Amygdala (tissue), 56 donors: ENCODE data around the gene PLCL2.
A peak's percentile ranks its signal among the peaks of the same experiment; 100 is the strongest.

Experiments
- DNase-seq, 56 donors: peaks; one replicate each; lab custom pipeline; 2025; lab: John Stamatoyannopoulos, UW

The PLCL2 gene

GRCh38 chr3:16864610-16865313 lies 20.0 kb upstream of the PLCL2 start:
- no peak for DNase-seq

GRCh38 chr3:16865335-16865734 lies 19.4 kb upstream of the PLCL2 start:
- DNase-seq: no peak

DNA sequence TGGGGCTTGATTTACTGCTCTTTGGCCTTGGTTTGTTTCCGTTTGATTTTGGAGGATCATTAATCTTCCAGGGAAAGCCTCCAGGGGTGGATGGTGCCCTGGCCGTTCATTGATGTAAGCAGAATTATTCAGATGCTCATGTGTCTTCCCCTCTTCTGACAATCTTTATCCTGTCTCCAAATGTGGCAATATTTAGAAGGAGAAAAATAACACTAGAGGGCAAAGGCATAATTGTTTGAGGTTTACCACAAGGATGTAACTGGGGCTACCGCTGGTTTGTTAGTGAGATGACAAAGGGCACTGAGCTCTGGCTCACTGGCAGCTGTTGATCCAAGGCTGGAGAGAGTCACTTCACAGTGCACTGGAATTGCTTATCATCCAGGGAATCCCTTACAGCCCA lies 18.2 kb upstream of the PLCL2 start:
- DNase-seq: no peak

- DNase-seq: no peak
These were observed 16.2 kb upstream of the PLCL2 start for GRCh38 chr3:16868513-16868912.

DNA sequence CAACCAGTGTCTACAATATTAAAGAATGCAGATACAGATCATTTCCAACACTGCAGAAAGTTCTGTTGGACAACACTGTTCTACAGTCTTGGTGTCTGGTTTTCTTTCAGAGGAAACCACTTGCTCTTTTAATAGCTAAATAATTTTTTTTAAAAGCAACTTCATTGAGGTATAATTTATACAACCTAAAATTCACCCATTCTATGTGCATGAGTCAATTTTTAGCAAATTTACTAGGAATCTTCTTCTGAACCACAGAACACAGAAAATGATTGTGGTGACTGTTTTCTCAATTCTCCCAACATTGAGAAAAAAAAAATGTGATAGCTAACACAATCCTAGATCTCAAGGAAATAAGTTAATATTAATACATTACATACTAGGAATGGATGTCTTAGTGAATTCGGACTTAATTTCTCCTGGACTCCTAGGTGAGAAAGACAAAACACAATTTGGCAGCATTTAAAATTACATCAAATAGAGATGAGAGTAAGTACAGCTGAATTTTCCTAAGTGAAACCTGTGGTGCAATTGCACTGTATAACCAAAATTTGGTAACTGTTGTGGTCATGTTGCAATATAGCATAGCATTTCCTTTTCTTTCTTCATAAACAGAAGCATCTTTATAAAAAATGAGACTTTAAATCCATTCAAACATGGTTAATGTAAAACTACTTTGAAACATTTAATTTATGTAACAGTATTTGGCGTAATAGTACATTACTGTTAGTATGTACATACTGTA lies 15.3 kb upstream of the PLCL2 start:
- DNase-seq: no peak

- DNase-seq: no peak
These were observed 12.6 kb upstream of the PLCL2 start for GRCh38 chr3:16871915-16872842.

DNA sequence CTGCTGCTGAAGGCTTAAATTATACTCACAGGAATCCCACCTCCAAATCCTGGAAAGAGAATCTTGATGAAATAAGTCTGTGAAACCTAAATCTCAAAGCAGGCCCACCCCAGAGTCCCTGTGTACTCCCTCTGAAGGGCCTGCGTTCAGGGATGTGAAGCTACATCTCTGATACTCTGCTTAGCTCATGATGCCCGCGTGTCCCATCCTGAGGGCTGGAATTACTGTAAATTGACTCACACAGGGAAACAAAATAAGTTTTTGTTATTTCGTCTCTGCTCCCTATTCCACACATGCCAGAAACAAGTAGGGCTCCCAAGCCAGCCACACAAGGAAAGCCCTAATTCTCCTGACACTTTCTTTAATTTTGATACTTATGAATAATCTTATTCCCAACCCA lies 10.9 kb upstream of the PLCL2 start:
- no peak for DNase-seq

GRCh38 chr3:16875876-16876550 lies 8.7 kb upstream of the PLCL2 start:
- DNase-seq: no peak

DNA sequence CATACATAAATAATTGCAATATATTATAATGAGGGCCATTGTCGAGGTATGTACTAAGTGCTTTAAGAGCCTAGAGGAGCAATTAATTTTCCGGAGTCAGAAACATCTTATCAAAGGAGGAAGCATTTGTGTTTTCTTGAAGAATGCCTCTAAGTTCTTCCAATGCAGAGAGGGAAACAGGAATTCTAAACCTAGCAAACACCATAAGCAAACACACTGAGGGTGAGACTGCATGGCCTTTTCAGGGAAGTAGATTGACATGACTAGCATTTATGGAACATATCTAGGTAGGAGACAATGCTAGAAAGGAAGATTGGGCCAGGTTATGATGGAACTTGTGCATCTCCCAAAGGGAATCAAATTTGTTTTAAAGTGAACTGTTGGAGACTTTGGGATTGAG lies 7.2 kb upstream of the PLCL2 start:
- no peak for DNase-seq

DNA sequence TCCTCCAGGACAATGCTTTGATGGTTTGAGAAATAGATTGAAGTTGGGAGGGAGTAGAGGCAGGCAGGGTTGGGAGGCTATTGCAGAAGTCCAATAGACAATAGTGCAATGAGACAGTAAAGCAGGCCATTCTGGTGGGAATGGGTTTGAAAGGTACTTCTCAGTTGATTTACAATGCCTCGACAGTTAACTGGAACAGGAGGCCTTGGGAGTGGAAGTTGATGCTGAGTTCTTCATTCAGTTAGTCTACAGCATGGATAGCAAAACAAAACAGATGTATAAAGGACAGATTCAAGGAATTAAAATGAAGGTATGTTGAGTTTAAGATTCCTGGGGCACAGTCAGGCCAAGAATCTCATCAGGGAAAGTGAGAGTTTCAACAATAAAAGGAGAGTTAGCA lies 6.8 kb upstream of the PLCL2 start:
- DNase-seq: no peak

DNA sequence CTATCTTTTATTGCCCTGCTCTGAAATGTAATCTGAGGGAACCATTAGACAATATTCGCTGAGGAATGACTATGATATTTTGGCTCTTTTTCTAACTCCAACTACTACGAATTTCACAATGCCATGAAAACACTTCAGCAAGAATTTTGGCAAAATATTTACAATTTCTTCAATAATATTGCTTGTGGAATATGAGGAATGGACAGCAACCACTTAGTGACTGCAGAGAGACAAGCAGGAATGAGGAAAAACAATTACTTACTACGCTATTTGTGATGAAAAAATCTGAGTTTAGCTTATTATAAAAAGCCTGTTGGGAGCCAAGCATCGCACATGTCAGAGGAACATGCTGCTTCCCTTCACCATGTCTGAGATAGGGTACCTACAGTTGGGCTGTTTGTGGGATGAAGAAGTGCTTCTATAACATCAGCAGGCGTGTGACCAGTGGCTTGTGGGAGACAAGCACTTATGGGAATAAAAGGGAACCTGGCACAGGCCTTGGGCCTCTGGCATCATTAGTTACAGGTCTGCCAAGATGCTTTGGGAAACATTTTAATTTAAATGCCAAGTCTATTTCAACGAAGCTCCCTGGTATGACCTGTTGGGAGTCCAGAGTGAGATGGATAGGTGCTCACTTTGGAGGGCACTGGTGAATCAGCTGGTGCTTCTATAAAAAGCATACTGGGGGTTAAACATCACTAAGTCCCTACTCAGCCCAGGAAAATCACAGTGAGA lies 2.7 kb upstream of the PLCL2 start:
- DNase-seq: no peak

DNA sequence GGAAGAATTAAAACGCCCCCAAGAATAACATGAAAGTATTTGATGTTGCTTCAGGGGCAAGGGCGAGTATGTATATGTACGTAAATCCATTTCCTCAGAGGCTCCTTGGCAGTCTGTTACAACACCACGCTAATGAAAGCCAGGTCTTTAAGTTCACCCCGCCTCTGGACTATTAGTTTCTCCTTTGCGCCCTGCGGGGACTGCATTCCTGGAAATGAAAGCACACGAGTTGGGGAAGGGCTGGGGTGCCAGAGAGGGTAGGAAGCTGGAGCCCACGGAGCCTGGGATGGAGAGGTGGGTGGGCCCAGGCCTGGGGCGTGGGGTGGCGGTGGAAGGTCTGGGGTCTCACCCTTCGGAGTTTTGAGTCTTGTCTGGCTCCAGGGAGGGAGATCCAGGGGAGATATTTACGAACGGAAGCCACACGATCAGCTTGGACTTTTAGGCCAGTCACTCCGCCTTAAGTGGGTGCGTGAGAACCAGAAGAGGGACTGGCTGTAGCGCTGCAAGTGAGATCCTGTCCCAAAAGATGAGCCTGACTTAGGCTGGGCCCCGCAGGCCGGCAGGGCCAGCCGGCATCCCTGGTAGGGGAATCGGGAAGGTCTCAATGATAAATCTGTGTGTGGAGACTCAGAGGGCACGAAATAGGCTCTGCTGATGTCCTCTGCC lies 1.6 kb upstream of the PLCL2 start:
- no peak for DNase-seq

DNA sequence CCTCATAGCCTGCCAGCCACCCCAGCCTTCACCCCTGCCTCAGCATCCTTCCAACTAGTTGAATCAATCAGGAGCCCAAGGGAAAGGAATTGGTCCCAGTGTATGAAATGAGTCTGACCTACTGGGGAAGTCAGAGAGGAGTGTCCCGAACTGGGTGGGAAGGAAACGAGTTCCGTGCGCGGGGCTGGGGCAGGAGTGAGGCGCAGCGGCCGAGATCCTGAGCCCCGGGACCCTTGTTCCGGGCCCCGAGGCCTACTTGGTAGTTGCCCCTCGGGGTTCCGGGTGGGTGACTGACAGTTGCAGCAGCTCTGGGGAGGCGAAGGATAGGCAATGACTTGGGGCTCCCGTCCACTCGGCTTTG lies 1.1 kb upstream of the PLCL2 start:
- DNase-seq: no peak

GRCh38 chr3:16884084-16884747 lies 539 bp upstream of the PLCL2 start:
- DNase-seq: peak in 17 of 56 donors; percentile 7 to 64 (median 25)

DNA sequence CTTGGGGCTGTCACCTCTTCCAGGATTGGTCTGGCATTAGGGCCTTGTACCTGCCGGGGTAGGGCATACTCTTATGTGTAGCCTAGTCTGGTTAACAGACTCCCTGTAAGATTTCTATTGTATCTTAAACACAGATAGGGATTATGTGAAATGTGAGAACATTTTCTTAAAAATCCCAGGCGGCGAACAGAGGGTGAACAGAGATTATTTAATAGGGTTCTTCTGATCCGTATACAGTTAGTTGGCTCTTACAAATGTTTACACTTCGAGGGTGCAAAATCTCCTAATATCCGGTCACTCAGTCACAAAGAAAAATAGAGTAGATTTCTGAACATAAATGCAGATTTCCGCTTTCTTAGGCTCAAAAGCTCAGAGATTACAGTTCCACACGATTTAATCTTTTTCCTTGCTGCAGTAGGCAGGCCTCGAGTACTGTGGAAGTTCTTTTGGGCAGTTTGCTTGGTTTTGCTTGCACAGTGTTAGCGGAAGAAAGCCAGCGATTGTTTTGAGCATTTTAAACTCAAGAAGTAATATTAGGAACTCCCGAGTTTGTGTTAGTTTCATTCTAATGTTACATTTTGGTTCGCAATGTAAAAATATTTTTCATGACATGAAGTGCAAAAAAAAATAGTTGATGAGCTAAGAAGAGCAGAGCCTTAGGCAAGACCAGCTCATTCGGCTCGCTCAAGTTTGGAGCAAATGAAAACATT lies 993 bp downstream of the PLCL2 start:
- DNase-seq: no peak

GRCh38 chr3:16886303-16886683 lies 1.5 kb downstream of the PLCL2 start:
- no peak for DNase-seq

GRCh38 chr3:16887130-16887529 lies 2.4 kb downstream of the PLCL2 start:
- DNase-seq: no peak

GRCh38 chr3:16888356-16888755 lies 3.6 kb downstream of the PLCL2 start:
- DNase-seq: no peak
